ENCODE measurements around the gene DDX39A.

DNA sequence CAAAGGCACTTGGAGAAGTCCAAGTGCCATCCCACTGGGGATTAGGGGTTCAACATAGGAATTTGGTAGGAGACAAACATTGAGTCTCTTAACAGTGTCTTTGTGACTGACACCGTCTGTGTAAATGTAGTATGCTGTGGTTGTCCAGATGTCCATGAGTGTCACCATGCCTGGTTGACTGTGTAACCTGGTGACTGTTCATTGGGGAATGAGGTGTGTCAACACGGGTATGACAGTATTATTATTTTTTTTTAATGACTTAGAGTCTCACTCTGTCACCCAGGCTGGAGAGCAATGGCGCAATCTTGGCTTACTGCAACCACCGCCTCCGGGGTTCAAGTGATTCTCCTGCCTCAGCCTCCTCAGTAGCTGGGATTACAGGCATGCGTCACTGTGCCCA, 30.2 kb upstream of the DDX39A start:
- TF ChIP-seq, protein P1, sequence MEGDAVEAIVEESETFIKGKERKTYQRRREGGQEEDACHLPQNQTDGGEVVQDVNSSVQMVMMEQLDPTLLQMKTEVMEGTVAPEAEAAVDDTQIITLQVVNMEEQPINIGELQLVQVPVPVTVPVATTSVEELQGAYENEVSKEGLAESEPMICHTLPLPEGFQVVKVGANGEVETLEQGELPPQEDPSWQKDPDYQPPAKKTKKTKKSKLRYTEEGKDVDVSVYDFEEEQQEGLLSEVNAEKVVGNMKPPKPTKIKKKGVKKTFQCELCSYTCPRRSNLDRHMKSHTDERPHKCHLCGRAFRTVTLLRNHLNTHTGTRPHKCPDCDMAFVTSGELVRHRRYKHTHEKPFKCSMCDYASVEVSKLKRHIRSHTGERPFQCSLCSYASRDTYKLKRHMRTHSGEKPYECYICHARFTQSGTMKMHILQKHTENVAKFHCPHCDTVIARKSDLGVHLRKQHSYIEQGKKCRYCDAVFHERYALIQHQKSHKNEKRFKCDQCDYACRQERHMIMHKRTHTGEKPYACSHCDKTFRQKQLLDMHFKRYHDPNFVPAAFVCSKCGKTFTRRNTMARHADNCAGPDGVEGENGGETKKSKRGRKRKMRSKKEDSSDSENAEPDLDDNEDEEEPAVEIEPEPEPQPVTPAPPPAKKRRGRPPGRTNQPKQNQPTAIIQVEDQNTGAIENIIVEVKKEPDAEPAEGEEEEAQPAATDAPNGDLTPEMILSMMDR (IDR thresholded peaks at IDR 0.05) = no peak
- TF ChIP-seq POLR2A (IDR thresholded peaks at IDR 0.05) = no peak

All from heart left ventricle (tissue), 13 donors.